GF-D8 (cell line): ENCODE data around the gene FOXE3.
A peak's percentile ranks its signal among the peaks of the same experiment; 100 is the strongest.

Experiments used
- DNase-seq: peaks from one replicate; lab custom pipeline; 2025; lab: John Stamatoyannopoulos, UW

The FOXE3 gene

GRCh38 chr1:47405697-47406096 lies 10.4 kb upstream of the FOXE3 start:
- DNase-seq, result no peak

- DNase-seq, result no peak
Observed at GRCh38 chr1:47406966-47407365, 9.1 kb upstream of the FOXE3 start.

DNA sequence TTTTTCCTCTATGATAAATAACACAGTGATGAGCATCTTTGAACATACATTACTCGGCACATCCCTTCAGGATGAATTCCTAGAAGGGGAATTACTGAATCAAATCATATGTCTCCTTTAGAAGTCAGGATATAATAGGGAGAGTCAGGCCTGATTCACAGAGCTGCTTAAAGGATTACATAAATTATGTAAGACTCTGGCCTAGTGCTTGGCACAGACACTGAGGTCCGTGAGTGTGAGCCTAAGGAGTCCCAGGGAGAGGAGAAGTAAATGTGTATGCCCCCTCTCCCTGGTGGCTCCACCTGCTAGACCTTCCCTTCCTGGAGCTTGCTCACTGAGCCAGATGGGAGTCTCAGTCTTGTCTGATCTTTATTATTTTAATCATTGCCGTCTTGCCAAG lies 8.6 kb upstream of the FOXE3 start:
- no peak for DNase-seq

- DNase-seq, result no peak
Observed at GRCh38 chr1:47409311-47410067, 6.6 kb upstream of the FOXE3 start.

- DNase-seq, result no peak
Observed at GRCh38 chr1:47410068-47410455, 6.0 kb upstream of the FOXE3 start.

GRCh38 chr1:47411436-47411835 lies 4.6 kb upstream of the FOXE3 start:
- no peak for DNase-seq

GRCh38 chr1:47412437-47412836 lies 3.6 kb upstream of the FOXE3 start:
- no peak for DNase-seq

- no peak for DNase-seq
Observed at GRCh38 chr1:47416319-47417169, 459 bp downstream of the FOXE3 start.

DNA sequence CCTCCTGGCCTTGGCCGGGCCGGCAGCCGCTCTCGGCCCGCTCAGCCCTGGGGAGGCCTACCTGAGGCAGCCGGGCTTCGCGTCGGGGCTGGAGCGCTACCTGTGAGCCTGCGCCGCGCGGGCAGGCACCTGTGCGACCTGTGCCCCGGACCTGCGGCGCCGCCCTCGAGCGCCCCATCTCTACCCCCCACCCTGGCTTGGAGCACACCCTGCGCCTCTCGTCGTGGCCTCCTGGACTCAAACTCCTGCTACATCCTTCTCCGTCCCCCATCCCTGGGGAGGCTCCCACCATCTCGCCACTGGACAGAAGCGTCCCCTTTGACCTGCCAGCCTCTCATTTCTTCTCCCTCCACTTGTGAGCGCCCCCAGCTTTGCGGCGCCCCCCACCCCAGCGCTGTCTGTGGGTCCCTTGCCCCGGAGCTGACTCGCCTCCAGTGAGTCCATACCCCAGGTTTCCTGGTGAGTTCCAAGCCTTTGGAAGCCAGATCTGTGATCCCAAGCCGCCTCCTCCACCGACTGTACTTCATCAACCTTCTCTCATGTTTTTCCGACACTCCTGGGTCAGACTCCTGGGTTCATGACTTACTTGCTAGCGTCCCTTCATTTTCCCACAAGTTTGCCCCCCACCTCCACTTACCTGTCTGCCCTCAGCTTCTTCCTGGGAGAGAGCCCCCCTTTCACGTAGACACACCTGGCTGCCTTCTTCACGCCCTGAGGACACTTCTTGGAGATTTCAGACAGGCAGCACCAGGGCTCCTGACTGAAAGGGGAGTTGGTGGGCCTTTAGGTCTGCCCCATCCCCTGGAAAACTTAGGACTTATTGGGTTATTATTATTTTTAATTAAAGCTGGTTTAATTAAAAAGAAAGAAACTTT lies 1.3 kb downstream of the FOXE3 start:
- DNase-seq, result no peak

GRCh38 chr1:47418122-47418521 lies 2.0 kb downstream of the FOXE3 start:
- no peak for DNase-seq

DNA sequence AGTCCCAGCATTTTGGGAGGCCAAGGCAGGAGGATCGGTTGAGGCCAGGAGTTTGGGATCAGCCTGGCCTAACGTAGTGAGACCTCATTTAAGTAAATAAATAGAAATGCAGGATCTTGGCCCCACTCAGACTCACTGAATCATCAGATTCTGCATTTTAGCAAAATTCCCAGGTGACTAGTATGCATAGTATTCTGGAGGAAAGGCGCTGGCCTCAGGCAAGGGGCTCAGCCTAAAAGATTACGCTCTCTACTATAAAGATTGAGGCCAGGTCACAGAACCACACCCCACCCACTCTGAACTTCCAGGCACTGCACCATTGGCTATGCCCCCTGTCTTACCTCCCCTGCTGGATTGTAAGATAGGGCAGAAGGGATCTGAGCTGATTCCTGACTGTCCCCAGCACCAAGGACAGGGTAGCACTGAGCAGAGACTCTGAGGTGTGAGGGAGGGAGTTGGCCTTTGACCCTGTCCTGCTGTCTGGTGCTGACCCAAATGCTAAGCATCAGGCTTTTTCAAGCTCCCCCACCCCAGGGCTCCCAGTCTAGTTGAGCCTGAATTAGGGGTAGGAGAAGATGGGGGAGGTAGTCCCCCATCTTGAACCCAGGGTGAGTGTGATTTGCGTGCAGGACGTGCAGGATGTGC lies 2.7 kb downstream of the FOXE3 start:
- no peak for DNase-seq

- no peak for DNase-seq
Observed at GRCh38 chr1:47420547-47420946, 4.5 kb downstream of the FOXE3 start.

DNA sequence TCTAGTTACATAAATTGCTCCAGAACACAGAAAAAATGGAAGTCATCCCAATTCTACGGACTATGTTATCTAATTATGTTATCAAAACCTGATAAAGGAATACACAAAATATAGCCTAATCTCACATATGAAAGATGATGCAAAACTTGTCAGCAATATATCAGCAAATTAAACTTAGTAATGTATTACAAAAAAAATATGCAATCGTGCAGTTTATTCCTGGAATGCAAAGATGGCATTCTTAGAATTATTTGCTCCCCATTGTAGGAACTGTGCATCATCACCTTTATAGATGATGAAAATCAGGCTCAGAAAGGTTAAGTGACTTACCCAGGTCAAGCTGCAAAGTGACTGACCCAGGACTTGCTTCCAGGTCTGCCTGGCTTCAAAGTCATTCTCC lies 7.8 kb downstream of the FOXE3 start:
- no peak for DNase-seq

GRCh38 chr1:47424336-47424982 lies 8.4 kb downstream of the FOXE3 start:
- DNase-seq, result no peak

DNA sequence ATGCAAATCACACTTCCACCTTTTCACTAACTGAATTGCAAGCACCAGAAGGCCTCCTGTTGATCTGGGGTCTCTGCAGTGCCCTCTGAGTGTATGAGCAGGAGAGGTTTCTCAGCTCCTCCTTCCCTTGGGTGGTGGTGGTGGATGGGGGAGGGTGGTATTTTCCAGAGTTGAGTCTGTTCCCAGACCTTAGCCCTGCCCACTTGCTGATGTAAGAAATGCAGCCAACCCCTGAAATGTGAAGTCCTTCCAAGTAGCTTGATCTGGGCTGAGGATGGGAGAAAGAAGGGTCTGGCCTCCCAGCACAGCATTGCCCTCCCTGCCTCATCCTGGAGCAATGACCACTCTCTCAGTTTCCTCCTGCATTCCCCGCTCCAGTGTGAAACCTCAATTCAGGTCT lies 15.4 kb downstream of the FOXE3 start:
- no peak for DNase-seq

GRCh38 chr1:47432071-47433036 lies 16.3 kb downstream of the FOXE3 start:
- peak; percentile 31 for DNase-seq

DNA sequence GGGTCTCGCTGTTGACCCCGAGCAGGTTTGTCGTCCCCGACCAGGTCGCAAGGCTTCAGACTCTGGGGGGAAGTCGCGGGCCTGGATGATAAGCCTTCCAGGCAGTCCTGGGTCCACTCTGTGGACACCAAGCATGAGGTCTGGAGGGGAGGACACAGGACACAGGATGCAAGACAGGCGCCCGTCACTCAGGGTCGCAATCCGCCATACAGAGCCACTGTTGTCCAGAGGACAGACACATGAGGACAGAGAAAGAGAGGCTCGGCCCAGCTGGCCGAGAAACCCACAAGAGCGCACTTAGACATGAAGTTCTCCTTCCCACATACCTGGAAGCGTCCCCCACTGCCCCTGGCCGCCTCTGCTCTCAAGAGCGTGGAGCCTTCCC lies 16.9 kb downstream of the FOXE3 start:
- DNase-seq, result no peak

DNA sequence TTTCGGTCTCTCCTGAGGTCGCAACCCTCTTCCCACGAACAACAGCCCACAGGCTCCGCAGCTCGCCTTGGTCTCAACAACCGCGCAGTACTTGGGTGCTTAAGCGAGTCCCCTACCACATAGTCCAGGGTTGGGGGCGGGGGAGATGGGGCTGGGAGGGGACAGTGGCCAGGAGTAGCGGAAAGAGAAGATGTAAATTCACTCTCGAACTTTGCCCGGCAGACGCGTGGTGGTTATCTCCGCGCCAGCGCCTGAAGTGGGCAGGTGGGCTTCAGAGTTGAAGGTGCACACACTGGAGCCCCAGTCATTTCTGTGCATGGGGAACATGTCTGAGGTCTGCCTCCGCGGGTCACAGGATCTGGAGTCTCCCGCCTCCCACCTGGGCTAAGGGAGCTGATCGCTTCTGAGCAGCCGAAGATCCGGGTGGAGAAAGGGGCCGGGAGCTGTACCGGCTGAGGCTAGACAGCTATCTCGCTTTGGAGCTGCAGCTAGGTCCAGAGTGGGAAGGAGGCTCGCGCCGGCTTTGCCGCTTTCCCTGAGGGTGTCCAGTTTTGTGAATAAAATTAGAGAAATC lies 17.5 kb downstream of the FOXE3 start:
- DNase-seq, result no peak

DNA sequence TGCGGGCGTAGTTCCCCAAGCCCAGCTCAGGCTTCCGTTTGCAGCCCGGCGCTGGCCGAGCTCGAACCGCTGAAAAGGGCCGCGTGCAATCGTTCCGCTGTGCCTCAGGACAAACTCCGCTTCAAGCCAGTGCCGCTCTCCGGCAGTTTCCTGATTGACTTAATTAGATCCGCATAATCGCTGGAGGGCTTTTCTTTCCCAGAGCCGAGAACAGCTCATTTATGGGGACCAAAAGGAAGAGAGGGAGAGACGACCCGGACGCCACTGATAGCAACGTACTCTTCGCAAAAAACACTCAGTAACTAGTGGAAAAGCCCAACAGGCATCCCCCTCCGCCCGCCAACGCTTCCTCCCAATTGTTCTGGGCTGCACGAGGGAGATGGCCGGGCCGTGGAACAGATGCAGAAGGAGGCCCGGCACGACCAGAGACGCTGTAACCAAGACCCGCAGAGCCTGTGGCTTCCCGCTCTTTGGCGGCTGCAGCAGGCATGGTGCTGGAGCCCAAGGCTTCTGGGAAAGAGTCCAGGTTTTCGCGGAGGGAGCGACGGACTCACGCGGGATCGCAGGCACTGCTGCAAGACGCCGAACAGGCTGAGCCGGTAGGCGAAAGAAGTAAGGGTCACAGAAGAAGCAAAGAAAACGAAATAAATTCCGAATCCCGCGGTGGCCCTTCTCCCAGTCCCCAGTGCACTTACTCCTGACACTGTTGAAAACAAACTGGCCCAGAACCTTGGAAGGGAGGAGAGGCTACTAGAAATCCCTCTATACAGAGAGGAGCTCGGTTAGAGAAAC lies 18.2 kb downstream of the FOXE3 start:
- no peak for DNase-seq
